Mucosa of descending colon (tissue), 3 donors: Measurements from ENCODE around the gene MAPRE3. TPM values are rescaled to one million over a fixed set of nuclear protein-coding genes. Genes with fewer than 3 reads are reported as not detected.

Experiments used
- ATAC-seq: fragments of 200-7000 bp; cut with Tn5 transposase; one replicate; pipeline ENCODE4 v1.9.1; 2020; ENCODE audit warnings: mild to moderate bottlenecking, moderate library complexity
- DNase-seq, 3 donors: peaks; one replicate each; pipeline ENCODE4 v3.0.0-alpha.2; 2020
- H3K36me3 ChIP-seq: fragments of 200-600 bp; one replicate; pipeline ENCODE4 v1.8.0; 2021; ENCODE audit warnings: low read depth, mild to moderate bottlenecking
- H3K4me1 ChIP-seq: fragments of 200-600 bp; one replicate; pipeline ENCODE4 v1.8.0; 2021; ENCODE audit warnings: low read depth, mild to moderate bottlenecking
- H3K4me3 ChIP-seq: fragments of 200-600 bp; one replicate; pipeline ENCODE4 v1.8.0; 2021; ENCODE audit warnings: mild to moderate bottlenecking
- H3K9me3 ChIP-seq: fragments of 200-600 bp; one replicate; pipeline ENCODE4 v1.8.0; 2021; ENCODE audit warnings: mild to moderate bottlenecking
- CTCF ChIP-seq: fragments of 200-600 bp; IDR thresholded peaks from one replicate; pipeline ENCODE4 v1.8.0; 2022; ENCODE audit warnings: antibody characterized with exemption, mild to moderate bottlenecking
- intact Hi-C, 2 donors: fragments of 100-400 bp; cut with DNase I in 1 of 2; cut with micrococcal nuclease in 1 of 2; formaldehyde crosslinking; loops; one replicate each; pipeline versions ENCODE4 v1.11.0 to v1.11.1; 2022; cut with DNase I, micrococcal nuclease
- total RNA-seq, 3 donors: library from RNA; stranded (reverse); fragmentation: NEBNext Ultra II Directional in 2 of 3; extraction: Animal tissue kit (Norgen Biotek cat#: 25700) in 2 of 3; gene quantifications; one replicate each; pipeline versions ENCODE4 v1.2.1 to v1.2.4, GENCODE V29; 2021 to 2023
- donor health status: DM: no; HTN: no; CAD: no; lungs with moderate emphysema.
- donor health status: DM: no; HTN: no; CAD: no.
- donor health status: DM: no; HTN: yes; CAD: no.

MAPRE3 gene
- total RNA-seq, 3 donors from 2014 or later = 23.9 to 36.1 (median 35.6) TPM

DNA sequence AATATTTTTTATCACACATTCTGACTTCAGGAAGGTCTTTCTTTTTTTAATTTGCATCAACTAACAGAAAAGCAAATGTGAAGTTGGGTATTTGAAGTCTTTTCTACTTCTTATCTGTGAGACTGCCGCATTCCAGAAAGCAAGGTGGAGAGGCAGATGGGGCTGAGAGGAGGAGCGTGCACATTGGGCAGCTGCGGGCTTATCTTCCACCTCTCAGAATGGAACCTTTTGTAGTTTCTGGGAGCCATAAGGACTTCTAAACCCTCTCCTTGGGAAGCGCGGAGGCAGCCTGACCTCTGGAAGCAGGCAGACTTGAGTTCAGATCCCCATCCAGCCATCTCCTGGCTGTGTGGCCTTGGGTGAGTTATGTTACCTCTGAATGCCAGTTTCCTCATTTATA is 3.9 kb downstream of the MAPRE3 start:
- Histone ChIP-seq H3K36me3 (no peaks in the 10 kb centered on the region), H3K9me3 (no peaks in the 10 kb centered on the region), H3K4me1 (peaks cover 20% of the 10 kb centered on the region), H3K4me3 (no peak overlapping the region)
- ATAC-seq (no peak), DNase-seq (no peak)
- no peak for TF ChIP-seq CTCF
- intact Hi-C loops = no loop called here

DNA sequence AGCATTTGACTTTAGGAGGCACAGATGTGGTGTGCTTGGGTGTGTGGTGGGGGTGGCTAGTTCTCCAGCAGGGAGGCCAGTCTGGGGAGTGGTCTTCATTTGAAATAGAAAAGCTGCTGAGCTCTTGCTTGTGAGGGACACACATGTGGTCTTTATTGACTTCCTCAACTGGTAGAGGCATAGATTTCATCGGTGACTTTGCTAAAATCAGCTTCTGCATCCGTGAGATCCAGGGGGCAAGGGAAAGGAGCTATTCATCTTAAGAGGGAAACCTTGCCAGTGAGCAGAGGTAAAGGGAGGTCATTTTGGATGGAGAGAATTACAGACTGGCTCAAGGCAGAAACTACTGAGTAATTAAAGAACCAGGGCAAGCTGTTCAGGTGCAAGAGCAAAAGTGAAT is 4.7 kb downstream of the MAPRE3 start:
- no peak for TF ChIP-seq CTCF
- H3K9me3 ChIP-seq = no peaks in the 10 kb centered on the region
- H3K4me3 ChIP-seq = no peak overlapping the region

DNA sequence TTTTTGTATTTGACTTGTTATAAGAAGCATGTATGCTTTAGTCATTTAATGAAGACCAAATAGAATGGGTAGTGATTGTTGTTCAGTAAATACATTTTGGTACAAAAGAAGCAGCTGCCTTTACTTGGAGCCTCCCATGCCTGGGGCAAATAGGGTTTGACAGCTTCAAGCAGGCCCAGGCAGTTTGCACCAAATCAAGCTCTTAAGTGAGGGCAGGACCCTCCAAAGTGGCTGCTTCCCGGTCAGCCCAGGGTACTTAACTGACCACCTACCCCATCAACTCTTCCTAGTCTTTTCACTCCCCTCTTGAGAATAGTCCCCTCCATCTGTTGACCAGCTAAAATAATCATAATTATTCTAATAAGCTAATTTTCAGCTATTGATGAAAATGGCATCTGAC is 5.2 kb downstream of the MAPRE3 start:
- H3K4me3 ChIP-seq = no peak overlapping the region
- H3K4me1 ChIP-seq = peaks cover 12% of the 10 kb centered on the region
- no peak for TF ChIP-seq CTCF
- intact Hi-C loops = no loop called here
- DNase-seq = no peak
- no peak for ATAC-seq
- no peaks in the 10 kb centered on the region for H3K36me3 ChIP-seq
- no peaks in the 10 kb centered on the region for H3K9me3 ChIP-seq

More for the DNA sequence above, 4.7 kb downstream of the MAPRE3 start:
- Histone ChIP-seq H3K36me3 (no peaks in the 10 kb centered on the region), H3K4me1 (peaks cover 14% of the 10 kb centered on the region)
- intact Hi-C loops = no loop called here
- no peak for ATAC-seq
- no peak for DNase-seq

- no peak for TF ChIP-seq CTCF
- peaks cover 12% of the 10 kb centered on the region for H3K4me1 ChIP-seq
- no peaks in the 10 kb centered on the region for H3K9me3 ChIP-seq
- H3K36me3 ChIP-seq = no peaks in the 10 kb centered on the region
- H3K4me3 ChIP-seq = no peak overlapping the region
- no peak for ATAC-seq
- no peak for DNase-seq
- intact Hi-C loops = no loop called here
Measured at GRCh38 chr2:26976237-26976636, 5.8 kb downstream of the MAPRE3 start.

DNA sequence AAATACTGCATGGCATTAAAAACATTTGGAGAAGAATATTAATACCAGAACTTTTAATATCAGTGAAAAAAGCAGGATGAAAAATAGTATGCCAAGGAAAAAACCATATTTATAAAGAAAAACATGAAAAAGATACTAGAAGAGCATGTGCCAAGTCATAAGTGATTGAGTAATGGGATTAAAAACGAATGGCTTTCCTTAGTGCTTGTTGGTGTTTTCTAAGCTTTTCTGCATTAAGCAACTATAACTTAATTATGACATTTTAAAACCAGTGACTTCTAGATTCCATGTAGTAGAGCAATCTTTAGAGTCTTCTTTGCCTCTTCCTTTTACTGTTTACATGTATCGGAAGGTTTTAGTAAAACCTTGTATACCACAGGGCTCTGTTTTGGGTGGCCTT is 6.6 kb downstream of the MAPRE3 start:
- intact Hi-C loops = no loop called here
- DNase-seq = no peak
- Histone ChIP-seq H3K9me3 (no peaks in the 10 kb centered on the region), H3K36me3 (no peaks in the 10 kb centered on the region), H3K4me1 (peaks cover 19% of the 10 kb centered on the region), H3K4me3 (no peak overlapping the region)
- ATAC-seq = no peak
- TF ChIP-seq CTCF = no peak

GRCh38 chr2:26978061-26978596 is 7.7 kb downstream of the MAPRE3 start:
- Histone ChIP-seq H3K4me1 (peaks cover 24% of the 10 kb centered on the region), H3K9me3 (no peaks in the 10 kb centered on the region), H3K4me3 (no peak overlapping the region), H3K36me3 (no peaks in the 10 kb centered on the region)
- intact Hi-C loops = no loop called here
- no peak for TF ChIP-seq CTCF
- ATAC-seq (peak; percentile 73), DNase-seq (peak; percentile 84 to 87 (median 85))
